ENCODE results near the gene PCBD2.
"Not testable (repeated sequence)": the region's sequence is repeated elsewhere in the genome, so short reads cannot be mapped to it uniquely, and the experiment has no call there.

PCBD2 gene

GRCh38 chr5:134998068-134998467 is 93.1 kb downstream of the PCBD2 start:
- in situ Hi-C loops (cut with MboI; ENCODE audit: low sequenced_read_pairs), result not testable (repeated sequence)

GRCh38 chr5:135004376-135004775 is 99.4 kb downstream of the PCBD2 start:
- in situ Hi-C loops (cut with MboI; ENCODE audit: low sequenced_read_pairs), result no loop called here

GRCh38 chr5:135005076-135005475 is 100.1 kb downstream of the PCBD2 start:
- in situ Hi-C loops (cut with MboI; ENCODE audit: low sequenced_read_pairs), result no loop called here

- in situ Hi-C loops (cut with MboI; ENCODE audit: low sequenced_read_pairs), result no loop called here
Observed at GRCh38 chr5:135007305-135007704, 102.4 kb downstream of the PCBD2 start.

- in situ Hi-C loops (cut with MboI; ENCODE audit: low sequenced_read_pairs), result no loop called here
Observed at GRCh38 chr5:135007749-135008363, 102.9 kb downstream of the PCBD2 start.

GRCh38 chr5:135008556-135008955 is 103.6 kb downstream of the PCBD2 start:
- in situ Hi-C loops (cut with MboI; ENCODE audit: low sequenced_read_pairs), result no loop called here

GRCh38 chr5:135008981-135009735 is 104.2 kb downstream of the PCBD2 start:
- in situ Hi-C loops (cut with MboI; ENCODE audit: low sequenced_read_pairs), result no loop called here

GRCh38 chr5:135009736-135010501 is 105.0 kb downstream of the PCBD2 start:
- in situ Hi-C loops (cut with MboI; ENCODE audit: low sequenced_read_pairs), result no loop called here

GRCh38 chr5:135010502-135011354 is 105.8 kb downstream of the PCBD2 start:
- in situ Hi-C loops (cut with MboI; ENCODE audit: low sequenced_read_pairs), result no loop called here

GRCh38 chr5:135011355-135012032 is 106.6 kb downstream of the PCBD2 start:
- in situ Hi-C loops (cut with MboI; ENCODE audit: low sequenced_read_pairs), result no loop called here

- in situ Hi-C loops (cut with MboI; ENCODE audit: low sequenced_read_pairs), result no loop called here
Observed at GRCh38 chr5:135012033-135012588, 107.2 kb downstream of the PCBD2 start.
